ENCODE measurements around the gene MYL9. TPM values are rescaled to one million over a fixed set of nuclear protein-coding genes. Genes with fewer than 3 reads are reported as not detected.

Gene MYL9
- total RNA-seq, 2 experiments from 2014 or later: not detected

DNA sequence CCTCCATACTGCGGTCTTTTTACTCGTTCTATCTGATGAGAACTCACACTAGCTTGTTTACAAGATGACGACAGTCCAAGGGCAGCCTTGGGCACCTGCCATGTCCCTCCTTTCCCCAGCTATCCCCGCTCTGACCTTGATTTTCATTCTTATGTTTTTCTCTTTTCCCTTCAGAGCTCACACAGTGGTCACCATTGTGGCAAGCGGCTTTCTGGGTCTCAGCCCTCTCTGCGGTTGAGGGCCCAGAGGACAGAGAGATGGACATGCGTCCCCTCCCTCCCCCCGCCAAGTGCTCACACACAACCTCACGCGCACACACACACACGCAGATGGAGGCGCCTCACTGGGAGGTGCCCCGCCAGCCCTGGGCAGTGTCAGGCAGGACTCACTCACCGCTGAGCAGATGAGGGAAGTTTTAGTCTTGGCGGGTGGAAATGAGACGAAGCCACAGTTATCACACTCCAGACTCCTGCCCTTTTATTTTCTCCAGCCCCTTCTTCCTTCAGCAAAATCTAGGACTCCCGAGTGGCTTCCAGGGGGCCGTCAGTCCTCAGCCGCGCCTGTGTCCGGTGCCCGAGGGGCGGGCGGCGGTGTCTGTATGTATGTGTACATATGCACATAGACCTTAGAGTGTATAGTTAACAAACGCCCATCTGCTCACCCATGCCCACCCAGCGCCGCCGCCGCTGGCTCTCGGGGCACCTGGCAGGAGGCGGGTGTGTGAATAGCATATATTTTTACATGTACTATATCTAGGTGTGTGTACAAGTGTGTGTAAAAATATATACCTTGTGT is 13.8 kb upstream of the MYL9 start:
- TF ChIP-seq EZH2phosphoT487 (IDR thresholded peaks at IDR 0.05; ENCODE audit: borderline replicate concordance, low read depth, low read length): no peak
- TF ChIP-seq, protein P1, sequence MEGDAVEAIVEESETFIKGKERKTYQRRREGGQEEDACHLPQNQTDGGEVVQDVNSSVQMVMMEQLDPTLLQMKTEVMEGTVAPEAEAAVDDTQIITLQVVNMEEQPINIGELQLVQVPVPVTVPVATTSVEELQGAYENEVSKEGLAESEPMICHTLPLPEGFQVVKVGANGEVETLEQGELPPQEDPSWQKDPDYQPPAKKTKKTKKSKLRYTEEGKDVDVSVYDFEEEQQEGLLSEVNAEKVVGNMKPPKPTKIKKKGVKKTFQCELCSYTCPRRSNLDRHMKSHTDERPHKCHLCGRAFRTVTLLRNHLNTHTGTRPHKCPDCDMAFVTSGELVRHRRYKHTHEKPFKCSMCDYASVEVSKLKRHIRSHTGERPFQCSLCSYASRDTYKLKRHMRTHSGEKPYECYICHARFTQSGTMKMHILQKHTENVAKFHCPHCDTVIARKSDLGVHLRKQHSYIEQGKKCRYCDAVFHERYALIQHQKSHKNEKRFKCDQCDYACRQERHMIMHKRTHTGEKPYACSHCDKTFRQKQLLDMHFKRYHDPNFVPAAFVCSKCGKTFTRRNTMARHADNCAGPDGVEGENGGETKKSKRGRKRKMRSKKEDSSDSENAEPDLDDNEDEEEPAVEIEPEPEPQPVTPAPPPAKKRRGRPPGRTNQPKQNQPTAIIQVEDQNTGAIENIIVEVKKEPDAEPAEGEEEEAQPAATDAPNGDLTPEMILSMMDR (conservative IDR thresholded peaks at IDR 0.05; ENCODE audit: low read length): no peak
- Histone ChIP-seq H3K4me1 (ENCODE audit: insufficient read depth, low read length, poor library complexity, severe bottlenecking) (peaks cover 7% of the 10 kb centered on the region), H3K79me2 (ENCODE audit: insufficient read depth, low read depth, low read length) (no peaks in the 10 kb centered on the region), H3K36me3 (ENCODE audit: insufficient read depth, low read length) (peaks cover 42% of the 10 kb centered on the region), H4K20me1 (ENCODE audit: insufficient read depth, low read length) (no peaks in the 10 kb centered on the region), H3K4me2 (ENCODE audit: low read length) (no peak overlapping the region), H3K27ac (ENCODE audit: low read depth, low read length, poor library complexity, severe bottlenecking) (no peak overlapping the region), H2AFZ (ENCODE audit: low read length) (no peak overlapping the region), H3K4me3 (ENCODE audit: low read depth, low read length, poor library complexity, severe bottlenecking) (no peak overlapping the region), H3K9me3 (ENCODE audit: low read length) (no peaks in the 10 kb centered on the region), H3K9me2 (ENCODE audit: insufficient read depth, low read length) (no peaks in the 10 kb centered on the region)
- BruUV-seq (replicated peaks): TSS peak; percentile 83
- intact Hi-C loops (cut with micrococcal nuclease; ENCODE audit: unreplicated experiment): no loop called here
- DNase-seq (ENCODE audit: low spot score): no peak
- POLR2A ChIA-PET: no interaction called here
- CTCF ChIA-PET (ENCODE audit: unreplicated experiment): no interaction called here

DNA sequence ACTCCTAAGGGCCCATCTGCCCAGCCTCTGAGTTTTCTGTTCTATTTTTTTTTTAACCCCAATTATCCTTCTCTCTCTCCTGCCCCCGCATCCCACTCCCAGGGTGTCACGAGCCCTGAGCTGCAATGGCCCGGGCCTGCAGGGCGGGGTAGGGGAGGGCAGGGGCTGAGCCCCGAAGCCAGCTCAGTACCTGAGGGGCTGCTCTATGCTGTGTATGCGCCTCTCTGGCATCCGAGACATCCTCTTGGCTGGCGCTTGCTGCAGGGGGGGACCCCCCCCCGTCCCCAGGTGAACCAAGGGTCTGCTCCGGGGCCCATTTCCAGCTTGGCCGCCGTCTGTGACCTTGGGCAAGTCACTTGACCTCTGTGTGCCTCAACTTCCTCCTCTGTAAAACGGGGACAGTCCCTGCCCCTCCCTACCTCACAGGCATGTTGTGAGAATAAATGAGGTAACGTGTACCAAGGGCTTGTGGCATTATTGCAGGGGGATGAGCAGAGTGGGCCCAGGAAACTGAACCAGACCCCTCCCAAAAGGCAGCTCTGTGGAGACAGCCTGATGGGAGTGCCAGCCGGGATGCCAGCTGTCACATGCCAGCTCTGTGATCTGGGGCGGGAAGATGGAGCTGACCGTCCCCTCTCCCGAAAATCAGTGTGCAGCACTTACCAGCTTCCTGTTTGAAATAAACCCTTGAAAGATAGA is 13.0 kb upstream of the MYL9 start:
- no peaks in the 10 kb centered on the region for H3K9me2 ChIP-seq (ENCODE audit: insufficient read depth, low read length)
- H3K27ac ChIP-seq (ENCODE audit: low read depth, low read length, poor library complexity, severe bottlenecking): no peak overlapping the region
- TF ChIP-seq, protein P1 (conservative IDR thresholded peaks at IDR 0.05; ENCODE audit: low read length): no peak
- TF ChIP-seq EZH2phosphoT487 (IDR thresholded peaks at IDR 0.05; ENCODE audit: borderline replicate concordance, low read depth, low read length): no peak
- no peaks in the 10 kb centered on the region for H3K79me2 ChIP-seq (ENCODE audit: insufficient read depth, low read depth, low read length)
- CTCF ChIA-PET (ENCODE audit: unreplicated experiment): no interaction called here
- no peak for DNase-seq (ENCODE audit: low spot score)
- peaks cover 38% of the 10 kb centered on the region for H3K36me3 ChIP-seq (ENCODE audit: insufficient read depth, low read length)
- peaks cover 9% of the 10 kb centered on the region for H3K4me1 ChIP-seq (ENCODE audit: insufficient read depth, low read length, poor library complexity, severe bottlenecking)
- H3K9me3 ChIP-seq (ENCODE audit: low read length): no peaks in the 10 kb centered on the region
- no peak overlapping the region for H3K4me3 ChIP-seq (ENCODE audit: low read depth, low read length, poor library complexity, severe bottlenecking)
- intact Hi-C loops (cut with micrococcal nuclease; ENCODE audit: unreplicated experiment): no loop called here
- BruUV-seq (replicated peaks): no TSS peak
- H2AFZ ChIP-seq (ENCODE audit: low read length): no peak overlapping the region
- H3K4me2 ChIP-seq (ENCODE audit: low read length): no peak overlapping the region
- no peaks in the 10 kb centered on the region for H4K20me1 ChIP-seq (ENCODE audit: insufficient read depth, low read length)
- POLR2A ChIA-PET: no interaction called here
